WI38 (cell line): ENCODE measurements around the gene CDH22.

ENCODE experiments used
- H3K4me3 ChIP-seq: 2 replicates; pipeline ENCODE4 v1.5.1; 2011; ENCODE audit warnings: low read depth, mild to moderate bottlenecking, control low read depth, low read length
- TF ChIP-seq, protein P1 (sequence below): IDR thresholded peaks from 2 replicates; pipeline ENCODE4 v1.5.1; 2012; ENCODE audit warnings: low read depth, mild to moderate bottlenecking, control low read depth, low read length

The CDH22 gene

DNA sequence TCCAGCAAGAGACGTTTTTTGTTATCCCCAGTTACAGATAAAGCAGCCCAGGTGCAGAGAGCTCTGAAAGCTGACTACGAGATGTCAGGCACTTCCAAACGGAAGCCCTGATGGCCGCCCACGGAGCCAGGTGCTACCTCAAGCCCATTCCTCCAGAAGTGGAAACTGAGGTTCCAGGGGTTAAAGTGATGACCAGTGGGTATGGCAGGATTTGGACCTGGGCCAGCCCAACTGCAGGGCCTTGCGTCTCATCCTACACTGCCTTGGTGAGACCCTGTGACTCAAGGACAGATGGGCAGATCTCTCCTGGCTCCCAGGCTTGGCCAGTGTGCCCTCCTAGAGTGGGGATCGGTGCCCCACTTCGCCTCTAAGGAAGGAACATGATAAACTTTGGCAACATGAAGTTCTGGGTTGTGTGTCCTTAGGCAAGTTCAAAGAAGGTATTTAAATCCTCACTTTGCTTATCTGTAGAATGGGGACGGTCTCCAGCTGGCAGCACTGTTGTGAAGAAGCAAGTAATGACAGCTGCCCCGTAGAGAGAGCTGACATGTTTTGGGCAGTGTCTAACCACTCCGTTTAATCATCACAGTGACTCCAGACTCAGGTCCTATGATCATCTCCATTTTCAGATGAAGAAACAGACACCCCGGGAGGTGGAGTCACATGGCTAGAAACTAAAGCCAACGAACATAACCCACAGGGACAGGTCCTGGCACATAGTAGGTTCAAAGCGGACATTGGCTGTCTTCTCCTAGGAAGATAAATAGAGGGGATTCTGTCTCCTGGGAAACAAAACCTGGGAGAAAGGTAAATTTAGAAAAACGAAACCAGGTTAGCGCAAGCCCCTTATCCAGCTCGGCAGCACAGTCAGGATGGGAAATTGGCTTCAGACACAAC is 34.4 kb upstream of the CDH22 start:
- no peak overlapping the region for H3K4me3 ChIP-seq
- TF ChIP-seq, protein P1, sequence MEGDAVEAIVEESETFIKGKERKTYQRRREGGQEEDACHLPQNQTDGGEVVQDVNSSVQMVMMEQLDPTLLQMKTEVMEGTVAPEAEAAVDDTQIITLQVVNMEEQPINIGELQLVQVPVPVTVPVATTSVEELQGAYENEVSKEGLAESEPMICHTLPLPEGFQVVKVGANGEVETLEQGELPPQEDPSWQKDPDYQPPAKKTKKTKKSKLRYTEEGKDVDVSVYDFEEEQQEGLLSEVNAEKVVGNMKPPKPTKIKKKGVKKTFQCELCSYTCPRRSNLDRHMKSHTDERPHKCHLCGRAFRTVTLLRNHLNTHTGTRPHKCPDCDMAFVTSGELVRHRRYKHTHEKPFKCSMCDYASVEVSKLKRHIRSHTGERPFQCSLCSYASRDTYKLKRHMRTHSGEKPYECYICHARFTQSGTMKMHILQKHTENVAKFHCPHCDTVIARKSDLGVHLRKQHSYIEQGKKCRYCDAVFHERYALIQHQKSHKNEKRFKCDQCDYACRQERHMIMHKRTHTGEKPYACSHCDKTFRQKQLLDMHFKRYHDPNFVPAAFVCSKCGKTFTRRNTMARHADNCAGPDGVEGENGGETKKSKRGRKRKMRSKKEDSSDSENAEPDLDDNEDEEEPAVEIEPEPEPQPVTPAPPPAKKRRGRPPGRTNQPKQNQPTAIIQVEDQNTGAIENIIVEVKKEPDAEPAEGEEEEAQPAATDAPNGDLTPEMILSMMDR: no peak

DNA sequence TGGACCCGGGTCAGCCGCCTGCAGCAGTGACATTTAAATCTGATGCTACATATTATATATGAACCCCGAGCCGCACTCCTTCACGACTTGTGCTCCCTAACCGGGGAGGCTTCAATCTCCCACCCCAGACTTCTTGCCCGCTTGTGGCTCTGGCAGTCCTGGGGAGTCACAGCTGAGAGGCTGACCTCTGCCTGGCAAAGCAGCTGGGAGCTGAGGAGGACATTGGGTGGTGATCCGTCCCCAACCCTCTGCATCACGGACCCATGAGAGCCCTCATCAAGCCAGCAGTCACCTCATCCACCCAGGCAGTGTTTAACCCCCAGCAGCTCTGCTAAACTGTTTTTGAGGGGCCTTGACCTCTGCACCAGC is 33.7 kb upstream of the CDH22 start:
- no peak overlapping the region for H3K4me3 ChIP-seq
- TF ChIP-seq, protein P1: no peak

DNA sequence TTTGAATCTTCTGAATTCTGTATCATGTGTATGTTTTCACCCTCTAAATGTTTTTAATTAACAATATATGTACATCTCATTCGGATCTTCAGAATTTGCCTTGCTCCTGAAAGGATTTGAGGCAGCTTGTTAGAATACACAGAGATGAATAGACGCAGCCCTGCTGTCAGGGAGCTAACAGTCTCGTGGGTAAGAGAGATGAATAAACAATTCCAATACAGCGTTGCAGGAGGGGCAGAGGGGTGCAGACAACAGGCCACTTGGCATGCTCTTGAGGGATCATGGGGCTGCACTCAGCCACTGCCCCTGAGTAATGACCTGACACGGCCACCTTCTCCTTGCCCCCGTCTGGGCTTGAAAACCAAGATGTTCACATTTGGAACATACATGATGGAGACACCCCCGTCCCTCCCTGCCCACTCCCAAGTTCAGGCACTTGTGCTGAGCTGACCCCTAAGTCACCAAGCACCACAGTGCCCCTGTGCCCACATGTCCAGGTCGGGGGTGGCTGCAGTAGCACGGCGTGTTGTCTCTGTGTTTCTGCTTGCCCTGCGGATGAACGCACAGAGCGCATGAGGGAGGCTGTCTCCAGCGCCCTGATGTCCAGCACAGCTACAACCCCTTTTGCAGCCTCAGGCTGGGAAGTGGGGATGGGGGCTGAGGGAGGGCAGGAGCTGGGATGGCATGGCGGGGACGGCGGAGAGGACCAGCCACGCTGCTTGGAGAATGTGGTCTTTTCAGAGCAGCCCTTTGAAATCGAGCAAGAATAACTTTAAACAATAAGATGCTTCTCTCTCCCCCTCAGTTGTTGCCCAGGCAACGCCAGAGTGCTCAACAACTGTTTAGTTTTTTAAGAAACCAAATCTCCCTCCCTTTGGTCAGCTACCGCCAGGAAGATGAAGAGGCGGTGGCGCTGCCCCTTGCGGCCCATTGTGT is 33.0 kb upstream of the CDH22 start:
- TF ChIP-seq, protein P1: no peak

GRCh38 chr20:46339037-46339436 is 30.7 kb upstream of the CDH22 start:
- no peak overlapping the region for H3K4me3 ChIP-seq
- TF ChIP-seq, protein P1: no peak

More for the DNA sequence above, 33.0 kb upstream of the CDH22 start:
- H3K4me3 ChIP-seq: no peak overlapping the region

DNA sequence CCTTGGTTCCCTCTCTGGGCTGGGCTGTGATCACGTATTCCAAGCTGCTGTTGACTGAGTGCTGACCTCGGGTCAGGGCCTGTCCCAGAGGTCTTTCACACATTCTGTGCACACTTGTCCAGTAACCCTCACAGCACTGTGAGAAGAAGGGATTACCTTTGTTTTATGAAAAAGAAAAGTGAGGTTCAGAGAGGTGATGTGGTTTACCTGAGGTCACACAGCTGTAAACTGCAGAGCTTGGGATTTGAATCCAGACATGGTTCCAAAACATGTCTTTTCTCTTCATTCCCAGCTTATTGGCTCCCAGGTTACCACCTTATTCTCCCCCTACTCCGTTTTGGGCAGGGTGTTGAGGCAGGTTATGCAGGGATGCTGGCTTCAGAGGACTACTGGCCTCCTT is 28.4 kb upstream of the CDH22 start:
- H3K4me3 ChIP-seq: no peak overlapping the region
- TF ChIP-seq, protein P1: no peak

DNA sequence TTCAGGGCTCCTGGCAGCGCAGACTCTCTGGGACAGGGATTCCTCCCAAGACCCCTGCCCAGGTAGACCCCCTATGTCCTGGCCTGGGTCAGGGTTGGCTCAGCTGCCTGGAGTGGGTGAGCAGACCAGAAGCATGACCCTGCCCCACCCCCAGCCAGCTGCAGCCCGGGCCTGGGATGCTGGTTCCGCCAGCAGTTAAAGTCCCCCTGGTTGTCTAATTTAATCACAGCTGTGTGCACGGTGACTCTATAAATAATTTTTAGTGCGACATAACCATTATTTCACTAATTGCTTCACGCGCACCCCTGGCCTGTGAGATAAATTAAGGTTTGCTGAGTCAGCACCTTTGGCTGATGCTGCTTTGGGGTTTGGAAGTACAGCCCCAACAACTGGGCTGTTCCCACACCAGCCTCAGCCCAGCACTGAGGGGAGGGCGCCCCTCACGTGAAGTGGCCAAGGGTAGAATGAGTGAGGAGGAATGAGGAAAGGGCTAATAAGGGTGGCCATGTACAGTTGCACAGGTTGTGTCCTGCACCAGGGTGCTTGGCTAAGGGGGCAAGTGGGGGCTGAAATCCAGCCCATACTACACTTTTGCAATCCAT is 26.1 kb upstream of the CDH22 start:
- TF ChIP-seq, protein P1: no peak
- no peak overlapping the region for H3K4me3 ChIP-seq
